GM18858 (cell line): Measurements from ENCODE around the gene WWOX.
"Not testable (repeated sequence)": the region's sequence is repeated elsewhere in the genome, so short reads cannot be mapped to it uniquely, and the experiment has no call there.

ENCODE experiments used
- ATAC-seq: cut with Tn5 transposase; IDR thresholded peaks from one replicate; pipeline ENCODE4 v1.9.1; 2021; ENCODE audit not compliant: unreplicated experiment

WWOX gene

GRCh38 chr16:79021991-79022630, 922.7 kb downstream of the WWOX start:
- ATAC-seq: no peak

- ATAC-seq: no peak
Measured at GRCh38 chr16:79026117-79026516, 926.7 kb downstream of the WWOX start.

DNA sequence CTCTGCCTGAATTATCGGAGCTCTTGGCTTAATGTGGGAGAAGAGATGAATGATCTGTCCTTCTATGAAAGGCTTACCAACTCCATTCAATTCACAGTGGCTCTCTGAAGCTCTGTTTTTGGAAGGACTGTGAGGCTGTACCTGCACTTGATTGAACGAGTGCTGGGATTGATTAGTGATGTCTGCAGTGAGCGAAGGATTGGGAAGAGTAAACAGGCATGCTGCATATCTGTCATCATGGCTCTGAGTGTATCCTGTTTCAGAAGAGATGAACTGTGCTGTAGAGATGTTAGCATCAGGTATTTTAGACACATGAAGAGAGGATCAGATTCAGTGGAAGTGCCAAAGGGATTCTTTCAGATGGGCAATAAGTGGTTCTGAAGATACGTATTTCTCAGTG, 937.1 kb downstream of the WWOX start:
- ATAC-seq: no peak

- no peak for ATAC-seq
Measured at GRCh38 chr16:79037521-79038373, 938.3 kb downstream of the WWOX start.

GRCh38 chr16:79041206-79041605, 941.8 kb downstream of the WWOX start:
- no peak for ATAC-seq

GRCh38 chr16:79042141-79042540, 942.7 kb downstream of the WWOX start:
- ATAC-seq: no peak

DNA sequence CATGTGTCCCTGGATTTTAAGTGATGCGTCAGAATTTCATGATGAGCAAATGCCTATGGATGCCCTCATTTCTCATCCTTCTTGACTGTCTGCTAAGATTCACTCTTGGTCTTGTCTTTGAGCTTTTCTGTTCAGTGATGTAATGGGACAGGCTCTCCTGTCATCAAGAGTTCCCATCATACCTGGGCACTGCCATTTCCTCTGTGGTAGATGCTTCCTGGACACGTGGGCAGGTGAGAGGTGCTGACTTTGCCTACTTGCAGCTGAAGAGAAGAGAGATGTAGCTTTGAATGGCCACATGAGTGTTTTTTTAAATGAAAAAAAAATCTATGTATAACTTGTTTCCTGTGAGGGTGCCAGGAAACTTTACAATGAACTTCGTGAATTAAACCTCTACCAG, 943.4 kb downstream of the WWOX start:
- ATAC-seq: no peak

GRCh38 chr16:79045191-79045590, 945.7 kb downstream of the WWOX start:
- no peak for ATAC-seq

DNA sequence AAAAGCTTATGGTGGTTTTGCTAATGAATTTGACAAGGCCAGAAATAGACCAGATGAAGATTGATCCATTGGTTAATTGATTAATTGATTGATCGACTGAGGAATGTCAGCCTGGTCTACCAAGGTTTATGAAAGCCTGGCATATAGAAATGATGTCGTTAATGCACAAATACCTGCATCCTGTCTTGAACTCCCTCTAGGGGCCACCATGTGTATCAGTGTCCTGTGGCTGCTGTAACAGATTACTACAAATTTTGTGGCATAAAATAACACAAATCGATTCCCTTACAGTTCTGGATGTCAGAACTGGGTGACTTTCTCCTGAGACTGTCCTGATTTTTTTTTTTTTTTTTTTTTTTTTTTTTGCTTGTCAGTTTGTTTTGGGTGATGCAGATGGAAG, 947.9 kb downstream of the WWOX start:
- no peak for ATAC-seq

DNA sequence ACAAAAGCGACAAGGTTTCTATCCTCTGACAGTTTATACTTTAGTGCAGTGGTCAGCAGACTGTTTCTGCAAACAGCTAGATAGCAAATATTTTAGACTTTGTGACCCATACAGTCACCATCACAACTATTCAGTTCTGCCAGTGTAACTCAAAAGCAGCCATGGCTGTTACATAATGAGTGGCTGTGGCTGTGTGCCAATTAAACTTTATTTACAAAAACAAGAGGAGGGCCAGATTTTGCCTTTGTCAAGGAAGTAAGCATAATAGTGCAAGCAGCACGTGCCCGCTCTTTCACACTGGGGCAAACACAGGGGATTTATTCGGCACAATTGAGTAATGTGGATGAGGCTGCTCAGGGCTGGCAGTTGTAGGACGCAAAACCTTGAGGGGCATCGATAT, 949.6 kb downstream of the WWOX start:
- no peak for ATAC-seq

GRCh38 chr16:79050063-79050462, 950.6 kb downstream of the WWOX start:
- ATAC-seq: no peak

GRCh38 chr16:79051313-79051712, 951.9 kb downstream of the WWOX start:
- ATAC-seq: no peak

DNA sequence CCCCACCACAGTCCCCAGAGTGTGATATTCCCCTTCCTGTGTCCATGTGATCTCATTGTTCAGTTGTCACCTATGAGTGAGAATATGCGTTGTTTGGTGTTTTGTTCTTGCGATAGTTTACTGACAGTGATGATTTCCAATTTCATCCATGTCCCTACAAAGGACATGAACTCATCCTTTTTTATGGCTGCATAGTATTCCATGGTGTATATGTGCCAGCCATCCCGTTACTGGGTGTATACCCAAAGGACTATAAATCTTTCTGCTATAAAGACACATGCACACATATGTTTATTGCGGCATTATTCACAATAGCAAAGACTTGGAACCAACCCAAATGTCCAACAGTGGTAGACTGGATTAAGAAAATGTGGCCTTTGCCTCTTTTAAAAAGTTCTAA, 952.7 kb downstream of the WWOX start:
- not testable (repeated sequence) for ATAC-seq

DNA sequence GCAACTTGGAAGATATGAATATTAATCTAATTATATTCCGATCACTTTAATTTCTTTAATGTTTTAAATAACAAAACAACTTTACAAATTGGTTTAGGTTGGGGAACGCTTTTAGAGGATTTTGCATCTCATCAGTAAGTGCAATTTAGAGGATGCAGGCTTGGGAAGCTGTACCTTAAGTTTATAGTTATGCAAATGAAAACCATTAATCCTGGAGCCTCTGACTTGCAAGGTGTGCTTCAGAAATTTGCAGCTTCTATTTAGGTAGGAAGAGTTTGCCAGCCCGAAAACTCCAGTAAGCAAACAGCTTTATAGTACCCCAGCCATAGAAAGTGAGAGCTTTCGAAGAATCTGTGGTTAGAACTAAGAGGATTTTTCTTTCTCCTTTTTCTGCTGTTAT, 954.1 kb downstream of the WWOX start:
- no peak for ATAC-seq

GRCh38 chr16:79054211-79054984, 954.9 kb downstream of the WWOX start:
- no peak for ATAC-seq

GRCh38 chr16:79055251-79055970, 956.0 kb downstream of the WWOX start:
- ATAC-seq: no peak

DNA sequence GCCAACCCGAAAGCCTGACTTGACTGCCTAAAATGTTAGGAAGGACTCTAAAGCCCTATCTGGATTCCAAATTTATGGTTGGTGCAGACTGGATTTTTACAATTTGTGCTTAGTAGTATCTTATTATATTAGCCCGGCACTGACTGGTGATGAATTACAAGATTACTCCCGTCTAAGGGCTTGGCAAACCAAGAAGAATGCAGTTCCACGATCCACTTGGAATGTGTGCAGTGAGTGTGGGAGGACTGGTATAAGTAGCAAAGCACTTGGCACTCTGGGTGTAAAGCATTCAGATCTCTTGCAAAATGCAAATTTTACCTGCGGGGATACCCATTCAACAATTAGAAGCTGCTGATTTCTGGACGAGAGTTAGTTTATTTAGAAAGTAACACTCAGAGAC, 961.7 kb downstream of the WWOX start:
- ATAC-seq: no peak

GRCh38 chr16:79062336-79062735, 962.9 kb downstream of the WWOX start:
- no peak for ATAC-seq

GRCh38 chr16:79062821-79063220, 963.4 kb downstream of the WWOX start:
- no peak for ATAC-seq

DNA sequence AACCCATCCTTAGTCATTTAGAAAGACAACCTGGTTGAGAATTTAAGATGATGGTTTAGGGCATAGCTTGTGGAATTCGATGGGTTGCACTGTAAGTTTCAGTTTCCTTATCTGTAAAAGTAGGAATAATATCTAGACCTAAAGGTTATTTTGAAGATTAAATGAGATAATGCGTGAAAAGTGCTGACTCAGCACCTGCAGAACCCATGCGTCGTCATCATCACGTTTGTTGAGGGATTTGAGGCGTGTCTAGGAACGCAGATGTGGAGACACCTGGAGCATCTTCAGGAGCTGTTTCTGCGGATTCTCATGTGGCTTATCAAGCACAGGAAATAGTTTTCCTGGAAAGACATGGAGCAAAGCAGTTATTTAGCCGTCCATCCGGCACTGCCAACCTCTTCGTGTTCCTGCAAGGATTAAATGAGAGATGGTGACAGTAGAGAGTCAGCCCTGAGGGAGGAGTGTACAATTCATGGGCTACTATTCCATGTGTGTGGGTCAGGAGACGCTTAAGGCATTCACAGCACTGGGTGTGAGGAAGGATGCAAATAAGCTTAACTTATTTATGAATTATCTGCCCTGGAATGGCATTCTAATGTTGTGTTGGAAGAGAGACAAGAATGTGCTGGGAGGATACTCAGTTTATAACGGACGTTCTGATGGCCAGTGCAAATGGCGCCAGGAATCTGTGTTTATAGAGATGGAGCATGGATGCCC, 965.0 kb downstream of the WWOX start:
- ATAC-seq: no peak

DNA sequence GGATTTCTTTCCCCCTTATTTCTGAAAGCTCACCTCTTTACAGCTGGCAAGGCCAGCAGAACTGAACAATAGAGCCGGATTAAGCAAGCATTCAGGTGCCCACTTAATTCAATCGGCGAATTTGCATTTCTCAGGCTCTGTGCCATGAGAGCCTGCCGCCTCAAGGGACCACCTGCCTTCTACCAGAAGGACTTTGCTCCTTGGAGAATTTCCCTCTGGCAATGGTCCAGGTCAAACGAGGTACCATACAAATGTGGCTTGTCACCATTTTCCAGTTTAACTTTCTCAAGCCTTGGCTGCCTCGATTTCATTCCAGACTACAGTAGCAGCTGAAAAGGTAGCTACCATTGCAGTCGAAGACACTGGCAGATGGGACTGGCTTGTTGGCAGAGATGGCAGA, 967.1 kb downstream of the WWOX start:
- ATAC-seq: no peak
